Activated B cell treated with CpG ODN at 0.5 μM for 24 hours (primary cell): ENCODE data around the gene IRF5. TPM values are rescaled to one million over a fixed set of nuclear protein-coding genes. Genes with fewer than 3 reads are reported as not detected.
A peak's percentile ranks its signal among the peaks of the same experiment; 100 is the strongest.

Experiments used
- ATAC-seq: fragments of 200-7000 bp; cut with Tn5 transposase; one replicate; pipeline ENCODE4 v1.10.0; 2021; ENCODE audit warnings: low read depth, mild to moderate bottlenecking, moderate library complexity
- CTCF ChIA-PET: fragments of 350-600 bp; sonication (Branson Sonifier 250); formaldehyde crosslinking; loops from one replicate; lab custom pipeline; 2021; ENCODE audit warnings: antibody characterized with exemption; lab: Charles Lee
- POLR2A ChIA-PET: fragments of 350-600 bp; sonication (Branson Sonifier 250); formaldehyde crosslinking; loops from one replicate; lab custom pipeline; 2021; ENCODE audit warnings: antibody characterized with exemption; lab: Charles Lee
- DNase-seq: peaks from one replicate; pipeline ENCODE4 v3.0.0; 2022
- H3K27ac Mint-ChIP-seq: one replicate; pipeline ENCODE4 v1.8.0; 2020; ENCODE audit warnings: mixed read lengths
- H3K27me3 Mint-ChIP-seq: one replicate; pipeline ENCODE4 v1.8.0; 2021; ENCODE audit warnings: mixed read lengths
- H3K36me3 Mint-ChIP-seq: one replicate; pipeline ENCODE4 v1.8.0; 2021; ENCODE audit warnings: low read depth, mixed read lengths
- H3K4me1 Mint-ChIP-seq: one replicate; pipeline ENCODE4 v1.8.0; 2021; ENCODE audit warnings: mixed read lengths
- H3K4me3 Mint-ChIP-seq: one replicate; pipeline ENCODE4 v1.8.0; 2020; ENCODE audit warnings: mild to moderate bottlenecking, mixed read lengths
- H3K9me3 Mint-ChIP-seq: one replicate; pipeline ENCODE4 v1.8.0; 2020; ENCODE audit warnings: mixed read lengths
- CTCF ChIP-seq: fragments of 200-600 bp; IDR thresholded peaks from one replicate; pipeline ENCODE4 v1.8.0; 2022; ENCODE audit warnings: antibody characterized with exemption, mild to moderate bottlenecking
- intact Hi-C: fragments of 100-400 bp; cut with micrococcal nuclease; formaldehyde crosslinking; loops from one replicate; pipeline ENCODE4 v1.15.1; 2024
- total RNA-seq: library from RNA; stranded (reverse); gene quantifications from 2 replicates; pipeline ENCODE4 v1.2.3, GENCODE V29; 2022

The IRF5 gene
- total RNA-seq, 1 donor from 2014 or later: 164 TPM

GRCh38 chr7:128936798-128937197, 929 bp upstream of the IRF5 start:
- CTCF ChIA-PET: interaction anchor here (1.5 kb wide), 1 partner anchor 34 kb away, joined by 3 read pairs; no protein-coding TSS in a partner anchor
- Mint-ChIP-seq H3K27me3 (no peaks in the 10 kb centered on the region), H3K36me3 (peaks cover 20% of the 10 kb centered on the region), H3K4me3 (peak overlapping the region; percentile 97), H3K9me3 (no peaks in the 10 kb centered on the region), H3K27ac (peak overlapping the region; percentile 94), H3K4me1 (peaks cover 75% of the 10 kb centered on the region)
- intact Hi-C loops: loop anchor here (5.0 to 10.0 kb wide), 2 partner anchors 144 to 678 kb away; partner anchors contain the start of genes CCDC136 and NRF1
- DNase-seq: no peak
- ATAC-seq: no peak
- TF ChIP-seq CTCF: no peak
- POLR2A ChIA-PET: interaction anchor here (0.6 to 4.6 kb wide), 6 partner anchors 8 to 209 kb away, joined by 3 to 45 read pairs (median 6); partner anchors contain the start of gene TSPAN33

GRCh38 chr7:128937271-128937646, 468 bp upstream of the IRF5 start:
- no peak for ATAC-seq
- ChIA-PET POLR2A (interaction anchor here (0.6 to 4.6 kb wide), 10 partner anchors 8 to 208 kb away, joined by 3 to 45 read pairs (median 4); partner anchors contain the start of genes KCP and TSPAN33), CTCF (interaction anchor here (0.6 to 1.0 kb wide), 2 partner anchors 11 to 127 kb away, joined by 3 to 5 read pairs; no protein-coding TSS in a partner anchor)
- intact Hi-C loops: loop anchor here (5.0 to 10.0 kb wide), 2 partner anchors 145 to 678 kb away; partner anchors contain the start of genes CCDC136 and NRF1
- Mint-ChIP-seq H3K27me3 (no peaks in the 10 kb centered on the region), H3K4me1 (peaks cover 79% of the 10 kb centered on the region), H3K36me3 (peaks cover 25% of the 10 kb centered on the region), H3K9me3 (no peaks in the 10 kb centered on the region), H3K27ac (peak overlapping the region; percentile 94), H3K4me3 (peak overlapping the region; percentile 97)
- no peak for DNase-seq
- no peak for TF ChIP-seq CTCF

- TF ChIP-seq CTCF: no peak
- CTCF ChIA-PET: interaction anchor here (0.8 to 2.0 kb wide), 4 partner anchors 16 to 225 kb away, joined by 3 to 15 read pairs (median 6); no protein-coding TSS in a partner anchor
- Mint-ChIP-seq H3K27me3 (no peaks in the 10 kb centered on the region), H3K4me1 (peaks cover 76% of the 10 kb centered on the region), H3K27ac (peak overlapping the region; percentile 94), H3K9me3 (no peaks in the 10 kb centered on the region), H3K36me3 (peaks cover 32% of the 10 kb centered on the region), H3K4me3 (peak overlapping the region; percentile 97)
- peak; percentile 2 for ATAC-seq
- intact Hi-C loops: loop anchor here (1.0 to 10.0 kb wide), 3 partner anchors 146 to 676 kb away; partner anchors contain the start of genes CCDC136 and NRF1
- DNase-seq: peak; percentile 46
- POLR2A ChIA-PET: interaction anchor here (0.5 to 4.6 kb wide), 22 partner anchors 9 to 1969 kb away, joined by 3 to 80 read pairs (median 8); partner anchors contain the start of genes KCP, TNPO3 and TSPAN33
Measured at GRCh38 chr7:128938544-128939074, 882 bp downstream of the IRF5 start.

- DNase-seq: no peak
- no peaks in the 10 kb centered on the region for H3K9me3 Mint-ChIP-seq
- no peak for TF ChIP-seq CTCF
- CTCF ChIA-PET: interaction anchor here (0.8 to 2.0 kb wide), 5 partner anchors 15 to 225 kb away, joined by 3 to 15 read pairs (median 5); no protein-coding TSS in a partner anchor
- no peaks in the 10 kb centered on the region for H3K27me3 Mint-ChIP-seq
- peak; percentile 56 for ATAC-seq
- peak overlapping the region; percentile 94 for H3K27ac Mint-ChIP-seq
- peak overlapping the region; percentile 97 for H3K4me3 Mint-ChIP-seq
- H3K4me1 Mint-ChIP-seq: peaks cover 75% of the 10 kb centered on the region
- H3K36me3 Mint-ChIP-seq: peaks cover 38% of the 10 kb centered on the region
- intact Hi-C loops: loop anchor here (1.0 to 10.0 kb wide), 3 partner anchors 147 to 676 kb away; partner anchors contain the start of genes CCDC136 and NRF1
- POLR2A ChIA-PET: interaction anchor here (0.5 to 4.6 kb wide), 31 partner anchors 9 to 1968 kb away, joined by 3 to 80 read pairs (median 6); partner anchors contain the start of genes AHCYL2, ATP6V1F, KCP and TNPO3
Measured at GRCh38 chr7:128939075-128939860, 1.5 kb downstream of the IRF5 start.
